Measurements from ENCODE around the gene DAGLA.

Gene DAGLA

DNA sequence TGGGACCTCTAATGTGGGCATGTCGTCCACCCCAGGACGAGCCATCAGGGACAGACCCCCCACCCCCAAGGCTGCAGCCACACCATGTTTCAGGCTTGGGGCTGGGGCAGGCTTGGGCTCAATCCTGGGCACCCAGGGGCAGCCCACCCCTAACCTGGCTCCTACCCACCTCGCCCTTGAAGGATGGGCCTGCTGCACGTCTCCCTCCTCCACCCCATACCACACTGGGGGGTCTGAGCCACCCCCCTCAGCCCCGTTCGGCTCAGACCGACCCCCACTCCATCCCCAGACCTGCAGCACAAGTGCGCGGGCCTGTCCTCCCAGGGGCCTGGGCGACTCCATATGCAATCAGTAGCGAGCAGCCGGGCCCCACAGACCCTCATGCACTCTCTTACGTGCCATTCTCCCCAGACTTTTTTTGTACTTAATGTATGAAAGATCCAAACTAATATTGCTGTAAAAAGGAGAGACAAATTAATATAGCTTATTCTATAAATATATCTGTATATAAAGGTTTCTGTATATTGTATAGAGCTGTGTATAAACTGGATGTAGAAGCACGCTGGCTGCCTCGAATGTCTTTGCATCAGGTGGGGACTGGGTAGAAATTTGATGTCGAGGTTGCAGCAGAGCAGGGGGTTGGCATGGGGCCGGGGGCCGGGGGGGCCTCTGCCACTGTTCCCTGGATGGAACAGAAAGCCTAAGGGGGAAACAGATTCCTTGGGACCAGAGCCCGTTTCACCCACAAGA is 66.4 kb downstream of the DAGLA start:
- DNase-seq (ENCODE audit: low read depth) = no peak

DNA sequence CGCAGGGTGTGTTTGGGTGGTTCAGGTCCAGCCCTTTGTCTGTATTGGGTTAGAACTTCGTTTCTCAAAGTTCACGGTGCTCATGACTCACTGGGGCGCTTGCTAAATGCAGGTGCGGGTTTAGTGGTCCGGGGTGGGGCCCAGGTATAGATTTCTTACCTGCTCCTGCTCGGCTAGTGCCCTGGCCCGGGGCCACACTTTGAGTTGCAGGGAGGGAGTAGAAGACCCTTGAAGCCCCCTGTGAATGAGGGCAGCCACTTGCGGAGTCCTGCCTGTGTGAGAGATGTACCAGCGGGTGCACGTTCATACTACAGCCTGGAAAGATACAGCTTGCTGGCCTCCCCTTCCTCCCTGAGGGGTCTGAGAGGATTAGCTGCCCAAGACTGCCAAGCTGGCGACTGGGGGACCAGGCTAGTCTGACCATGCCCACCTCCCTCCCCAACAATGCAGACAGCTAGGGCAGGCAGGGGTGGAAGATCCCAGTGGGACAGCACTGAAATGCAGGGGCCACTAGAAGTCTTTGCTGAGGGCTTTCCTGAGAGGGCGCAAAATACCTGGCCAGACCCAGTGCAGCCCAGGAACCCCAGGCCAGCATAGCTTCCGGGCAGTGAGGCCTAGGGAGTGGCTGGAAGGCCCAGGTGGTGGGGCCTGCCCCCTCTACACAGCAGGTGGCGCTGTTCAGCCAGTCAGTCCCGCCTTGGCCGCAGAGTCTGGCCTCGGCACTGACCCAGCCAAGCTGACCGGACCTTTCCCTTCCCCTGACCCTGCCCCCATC is 67.2 kb downstream of the DAGLA start:
- DNase-seq (ENCODE audit: low read depth) = no peak

DNA sequence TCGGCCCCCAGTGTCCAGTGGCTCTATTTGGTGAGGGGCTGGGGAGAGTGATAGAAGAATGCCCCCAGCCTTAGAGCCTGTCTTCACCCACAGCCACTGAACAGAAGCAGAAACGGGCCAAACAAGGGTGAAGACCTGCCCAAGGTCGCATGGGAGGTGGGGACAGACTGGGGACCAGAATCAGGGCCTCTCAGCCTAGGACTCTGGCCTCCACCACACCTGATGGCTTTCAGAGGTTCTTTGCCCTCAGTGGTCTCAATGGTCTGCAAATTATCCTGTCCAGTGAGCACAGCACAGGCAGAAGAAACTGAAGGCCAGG is 67.7 kb downstream of the DAGLA start:
- DNase-seq (ENCODE audit: low read depth) = no peak

DNA sequence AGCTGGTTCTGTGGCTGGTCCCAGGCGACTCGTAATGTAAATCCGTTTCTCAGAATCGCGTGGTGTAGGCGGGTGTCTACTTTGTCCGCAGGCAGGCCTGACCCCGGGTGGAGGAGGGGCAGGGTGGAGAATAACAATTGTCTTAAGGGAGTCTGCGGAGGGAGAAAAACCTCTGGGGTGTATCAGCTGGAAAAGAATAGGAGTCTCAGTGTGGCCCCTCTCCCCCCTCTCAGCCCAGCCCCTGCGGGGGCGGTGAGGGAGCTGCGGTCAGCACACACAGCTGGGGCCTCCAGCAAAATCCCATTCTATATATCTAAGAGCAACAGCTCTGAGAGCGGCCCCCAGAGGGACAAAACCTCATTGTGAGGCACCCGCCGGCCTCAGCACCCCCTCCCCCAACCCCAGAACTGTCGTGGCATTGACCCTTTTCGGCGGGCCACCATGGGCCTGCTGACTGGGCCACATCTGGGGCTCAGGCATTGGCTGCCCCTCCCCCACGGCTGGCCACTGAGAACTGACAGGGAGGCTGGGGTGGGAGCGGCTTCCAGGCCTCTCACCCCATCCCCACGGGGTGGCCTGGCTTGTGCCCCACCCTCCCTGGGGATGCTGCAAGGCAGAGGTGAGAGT is 69.5 kb downstream of the DAGLA start:
- DNase-seq (ENCODE audit: low read depth) = no peak

DNA sequence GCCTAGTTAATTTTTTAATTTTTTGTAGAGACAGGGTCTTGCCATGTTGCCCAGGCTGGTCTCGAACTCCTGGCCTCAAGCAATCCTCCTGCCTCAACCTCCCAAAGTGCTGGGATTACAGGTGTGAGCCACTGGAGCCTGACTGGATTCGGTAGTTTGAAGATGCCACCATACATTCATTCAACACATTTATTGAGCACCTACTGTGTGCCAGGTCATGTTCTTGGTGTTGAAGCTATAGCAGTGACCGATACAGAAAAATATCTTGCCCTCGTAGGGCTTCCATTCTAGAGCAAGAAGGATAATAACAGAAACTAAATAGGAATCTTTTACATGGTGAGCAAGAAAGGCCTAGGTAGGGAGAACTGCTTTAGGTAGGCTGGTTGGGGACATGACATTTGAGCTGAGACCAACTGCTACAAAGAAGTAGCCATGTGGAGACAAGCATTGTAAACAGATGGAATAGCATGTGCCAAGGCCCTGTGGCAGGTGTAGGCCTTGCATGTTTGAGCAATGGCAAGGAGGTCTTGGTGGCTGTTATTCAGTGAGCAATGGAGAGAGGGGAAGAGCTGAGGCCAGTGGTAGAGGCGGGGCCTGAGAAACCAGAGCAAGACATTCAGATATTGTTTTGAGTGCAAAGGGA is 70.6 kb downstream of the DAGLA start:
- no peak for DNase-seq (ENCODE audit: low read depth)

DNA sequence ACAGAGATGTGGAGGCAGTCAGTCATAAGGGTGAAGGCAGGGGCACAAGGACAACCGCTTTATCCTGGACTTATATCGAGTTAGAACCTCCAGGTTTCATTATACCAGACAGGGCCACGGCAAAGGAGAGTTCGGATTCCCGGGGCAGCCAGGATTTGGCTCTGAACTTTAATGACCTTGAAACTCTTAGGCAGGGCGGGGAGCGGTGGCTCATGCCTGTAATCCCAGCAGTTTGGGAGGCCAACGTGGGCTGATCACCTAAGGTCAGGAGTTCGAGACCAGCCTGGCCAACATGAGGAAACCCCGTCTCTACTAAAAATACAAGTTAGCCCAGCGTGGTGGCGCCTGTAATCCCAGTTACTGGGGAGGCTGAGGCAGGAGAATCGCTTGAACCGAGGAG is 71.2 kb downstream of the DAGLA start:
- DNase-seq (ENCODE audit: low read depth) = no peak

DNA sequence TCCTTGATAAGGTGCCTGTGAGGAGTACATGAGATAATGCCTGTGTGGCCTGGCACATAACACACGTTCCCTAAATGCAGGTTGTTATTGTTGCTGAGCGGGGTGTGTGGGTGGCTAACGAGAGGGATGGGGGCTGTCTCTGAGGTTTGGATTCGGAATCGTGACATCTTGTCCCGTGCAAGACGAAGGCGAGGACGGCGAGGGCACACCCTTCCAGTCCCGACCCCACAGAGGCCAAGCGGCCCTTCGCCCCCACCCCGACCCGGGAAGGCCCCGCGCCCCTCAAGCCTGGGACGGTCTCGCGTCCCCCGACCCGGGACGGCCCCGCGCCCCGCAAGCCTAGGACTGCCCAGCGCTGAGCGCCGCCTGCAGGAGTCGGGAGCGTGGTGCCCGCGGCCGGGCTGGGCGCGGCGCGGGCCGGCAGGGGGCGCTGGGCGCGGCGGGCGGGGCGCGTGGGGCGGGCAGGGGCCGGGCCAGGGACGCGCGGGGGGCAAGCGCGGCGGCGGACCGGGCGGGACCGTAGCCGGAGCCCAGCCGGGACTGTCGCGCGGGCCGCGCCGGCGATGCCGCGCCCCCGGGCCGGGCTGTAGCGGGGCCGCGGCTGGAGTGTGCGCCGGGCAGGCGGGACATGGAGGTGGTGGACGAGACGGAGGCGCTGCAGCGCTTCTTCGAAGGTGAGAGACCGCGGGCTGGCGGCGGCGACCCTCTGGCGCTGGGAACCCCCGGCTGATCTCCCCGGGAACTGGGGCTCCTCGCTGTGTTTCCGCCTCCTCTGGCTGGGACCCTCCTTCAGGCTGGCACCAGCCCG is 72.1 kb downstream of the DAGLA start, which contains the start of gene MYRF:
Gene MYRF (plus strand): TSS at position 520 of the 808 bp plus-strand sequence. CDS start 109 bp downstream, at position 629.
- DNase-seq (ENCODE audit: low read depth) = peak; percentile 16

DNA sequence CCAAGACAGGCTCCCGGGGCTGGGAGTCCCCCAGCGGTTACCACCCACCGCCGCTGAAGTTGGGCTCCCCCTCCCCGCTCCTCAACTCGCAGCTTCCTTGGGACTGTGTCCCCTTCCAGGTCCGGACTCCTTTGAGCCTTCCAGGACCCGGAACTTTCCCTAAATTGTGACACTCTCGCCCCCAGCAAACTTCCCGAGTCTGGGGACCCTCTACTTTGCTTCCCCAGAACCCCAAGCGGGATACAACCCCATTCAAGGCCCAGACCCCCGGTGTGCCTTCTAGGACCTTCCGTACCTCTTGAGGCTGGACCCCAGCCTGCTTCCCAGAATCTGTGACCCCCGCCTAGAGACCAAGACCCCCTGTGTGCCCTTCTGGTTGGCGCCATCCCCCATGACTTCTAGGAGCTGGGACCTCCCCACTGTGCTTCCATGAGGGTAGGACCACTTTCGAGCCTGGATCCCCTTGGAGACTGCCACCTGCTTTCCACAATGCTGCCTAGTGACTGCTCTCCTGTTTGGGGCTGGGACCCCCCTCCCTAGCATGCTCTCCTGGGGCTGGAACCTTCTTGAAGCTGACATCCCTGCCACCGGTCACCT is 72.8 kb downstream of the DAGLA start:
- DNase-seq (ENCODE audit: low read depth) = no peak

DNA sequence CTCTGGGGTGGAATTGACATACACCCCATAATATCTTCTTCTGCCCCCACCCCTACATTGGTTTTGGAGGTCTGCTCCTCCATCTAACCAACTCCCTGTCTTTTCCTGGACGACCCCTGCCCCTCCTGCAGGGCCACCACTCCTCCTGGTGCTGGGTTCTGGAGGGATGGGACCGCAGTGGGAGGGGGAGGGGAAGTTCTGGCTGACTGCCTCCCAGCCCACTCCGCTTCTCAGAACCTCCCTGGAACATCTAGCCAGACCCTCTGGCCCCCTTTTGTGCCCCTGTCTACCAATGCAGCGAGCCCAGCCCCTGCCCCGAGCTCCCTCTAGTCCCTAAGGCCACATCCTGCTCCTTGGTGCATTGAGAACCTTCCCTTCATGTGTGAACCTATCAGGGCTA is 73.5 kb downstream of the DAGLA start:
- DNase-seq (ENCODE audit: low read depth) = no peak

DNA sequence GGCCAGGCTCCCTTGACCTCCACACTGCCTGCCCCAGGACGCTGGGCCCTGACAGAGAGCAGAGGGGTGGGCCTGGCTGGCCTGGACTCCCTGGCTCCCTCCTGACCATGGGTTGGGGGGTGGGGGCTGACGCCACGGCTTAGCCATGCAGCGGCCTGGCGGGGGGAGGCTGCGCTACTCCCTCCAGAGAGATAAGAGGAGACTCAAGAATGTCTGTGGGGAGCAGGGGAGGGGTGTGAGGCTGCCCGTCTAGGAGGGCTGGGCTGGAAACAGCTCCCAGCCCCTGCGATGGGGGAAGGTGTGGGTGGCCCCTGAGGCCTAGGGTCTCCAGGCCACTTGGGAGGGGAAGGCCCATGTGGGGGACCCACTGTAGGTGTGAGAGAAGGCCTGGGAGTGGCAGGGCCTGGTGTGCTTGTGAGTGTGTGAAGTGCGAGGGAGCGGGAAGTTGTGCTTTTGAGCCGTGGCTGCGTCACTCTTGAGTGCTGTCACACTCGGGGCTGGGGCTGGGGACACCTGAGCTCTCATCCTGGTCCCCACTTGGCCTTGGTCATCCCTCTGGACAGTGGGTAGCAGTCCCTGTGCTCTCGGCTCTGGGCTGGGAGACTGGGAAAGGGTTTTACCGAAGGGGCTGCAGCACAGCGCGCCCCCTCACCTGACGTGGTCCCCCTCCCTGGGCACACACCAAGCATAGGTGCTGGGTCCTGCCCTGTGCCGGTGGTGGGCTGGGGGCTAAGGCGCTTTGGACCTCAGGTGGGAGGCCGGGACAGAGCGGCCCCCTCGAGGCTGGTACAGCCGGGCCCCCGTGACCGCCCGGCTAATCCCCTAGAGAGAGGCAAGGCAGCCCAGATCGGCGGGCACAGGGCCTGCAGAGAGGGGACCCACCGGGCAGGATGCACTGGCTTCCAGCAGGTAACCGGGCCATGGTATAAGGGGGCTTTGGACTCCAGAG is 74.6 kb downstream of the DAGLA start:
- no peak for DNase-seq (ENCODE audit: low read depth)

DNA sequence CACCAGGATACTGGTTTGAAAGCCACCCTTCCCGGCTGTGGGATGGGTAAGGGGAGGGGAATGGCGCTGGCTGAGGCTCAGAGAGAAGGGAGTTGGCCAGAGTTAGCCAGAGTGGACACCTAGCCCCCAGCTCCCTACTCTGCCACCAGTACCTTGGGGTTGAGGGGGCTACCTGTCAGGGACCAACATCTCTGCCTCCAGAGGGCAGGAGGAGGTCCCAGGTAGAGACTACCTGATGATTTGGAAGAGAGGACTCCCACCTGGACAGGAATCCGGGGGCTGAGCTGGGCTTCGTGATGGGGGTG is 75.9 kb downstream of the DAGLA start:
- no peak for DNase-seq (ENCODE audit: low read depth)

DNA sequence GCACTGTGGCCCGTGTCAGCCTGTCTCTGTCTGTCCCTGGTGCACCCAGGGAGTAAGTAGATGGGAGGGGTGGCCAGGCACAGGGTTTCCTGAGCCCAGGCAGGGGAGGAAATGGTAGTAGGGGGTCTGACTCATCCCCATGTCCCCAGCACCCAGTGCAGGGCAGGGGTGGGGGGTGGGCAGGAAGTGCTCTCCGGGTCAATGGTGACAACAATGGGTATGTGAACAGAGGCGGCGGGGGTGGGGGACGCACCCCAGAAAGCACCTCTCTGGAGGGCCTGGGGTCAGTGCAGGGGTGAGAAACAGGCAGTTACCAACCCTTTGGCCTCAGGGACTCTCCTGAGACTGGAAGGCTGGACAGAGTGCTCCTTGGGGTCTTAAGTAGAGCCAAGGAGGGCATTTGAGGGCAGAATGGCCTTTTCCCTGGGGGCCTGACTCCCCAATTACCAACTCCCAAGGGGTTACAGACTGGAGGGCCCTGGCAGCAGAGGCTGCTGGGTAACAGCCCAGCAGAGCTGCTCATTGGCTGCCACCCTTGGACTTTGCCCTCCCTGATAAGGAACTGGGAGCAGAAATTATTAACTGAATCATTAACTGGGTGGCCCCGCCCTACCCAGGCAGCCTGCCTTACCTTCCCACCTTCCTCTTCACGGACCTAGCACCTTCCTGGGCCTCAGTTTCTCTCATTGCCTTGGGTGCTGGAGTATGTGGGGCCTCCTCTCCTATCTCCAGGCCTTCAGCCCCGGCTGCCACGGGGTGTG is 76.4 kb downstream of the DAGLA start:
- DNase-seq (ENCODE audit: low read depth) = no peak

DNA sequence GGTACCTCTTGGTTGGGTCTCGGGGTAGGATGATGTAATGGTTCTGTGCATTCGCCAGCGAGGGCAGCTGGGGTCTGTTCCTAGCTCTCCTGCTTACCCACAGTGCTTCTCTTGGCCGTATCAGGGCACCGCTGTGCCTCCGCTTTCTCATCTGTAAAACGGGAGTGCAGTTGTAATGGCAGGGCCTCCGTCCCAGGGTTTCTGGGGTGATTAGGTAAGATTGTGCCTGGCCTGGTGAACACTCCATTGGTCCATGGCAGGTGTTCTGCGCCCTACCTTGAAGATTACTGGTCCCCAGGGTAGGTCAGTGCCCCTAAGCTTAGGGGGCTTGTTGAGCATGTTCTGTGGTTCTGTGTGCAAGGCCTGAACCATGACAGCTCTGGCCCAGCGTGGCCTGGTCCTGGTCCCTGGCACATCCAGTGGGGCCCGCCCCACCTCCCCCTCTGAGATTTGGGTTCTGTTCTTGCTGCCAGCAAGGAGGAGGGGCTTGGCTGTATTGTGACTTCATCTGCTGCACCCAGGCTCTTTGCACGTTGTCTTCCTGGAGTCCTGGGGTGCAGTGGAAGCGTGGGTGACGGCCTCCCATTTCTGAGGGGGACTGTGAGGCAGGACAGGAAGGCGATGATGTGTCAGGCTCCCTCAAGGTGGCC is 77.1 kb downstream of the DAGLA start:
- DNase-seq (ENCODE audit: low read depth) = no peak

DNA sequence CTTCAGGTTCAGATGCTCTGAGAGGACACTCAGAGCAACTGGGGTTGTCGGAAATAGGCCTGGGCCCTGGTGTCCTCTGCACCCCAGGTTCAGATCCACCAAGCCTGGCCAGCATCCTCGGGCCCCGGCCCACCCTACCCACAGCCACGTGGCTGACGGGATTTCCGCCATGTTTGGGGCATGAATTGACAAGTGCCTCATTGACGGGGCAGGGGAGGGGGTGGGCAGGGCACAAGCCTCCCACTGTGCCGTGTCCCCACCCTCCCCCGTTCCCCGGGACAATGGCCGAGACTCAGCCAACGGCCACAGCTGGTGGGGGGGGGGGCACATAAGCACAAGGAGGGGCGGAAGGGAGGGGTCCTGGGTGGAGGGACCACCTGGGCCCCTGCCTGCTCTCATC is 80.8 kb downstream of the DAGLA start:
- no peak for DNase-seq (ENCODE audit: low read depth)

DNA sequence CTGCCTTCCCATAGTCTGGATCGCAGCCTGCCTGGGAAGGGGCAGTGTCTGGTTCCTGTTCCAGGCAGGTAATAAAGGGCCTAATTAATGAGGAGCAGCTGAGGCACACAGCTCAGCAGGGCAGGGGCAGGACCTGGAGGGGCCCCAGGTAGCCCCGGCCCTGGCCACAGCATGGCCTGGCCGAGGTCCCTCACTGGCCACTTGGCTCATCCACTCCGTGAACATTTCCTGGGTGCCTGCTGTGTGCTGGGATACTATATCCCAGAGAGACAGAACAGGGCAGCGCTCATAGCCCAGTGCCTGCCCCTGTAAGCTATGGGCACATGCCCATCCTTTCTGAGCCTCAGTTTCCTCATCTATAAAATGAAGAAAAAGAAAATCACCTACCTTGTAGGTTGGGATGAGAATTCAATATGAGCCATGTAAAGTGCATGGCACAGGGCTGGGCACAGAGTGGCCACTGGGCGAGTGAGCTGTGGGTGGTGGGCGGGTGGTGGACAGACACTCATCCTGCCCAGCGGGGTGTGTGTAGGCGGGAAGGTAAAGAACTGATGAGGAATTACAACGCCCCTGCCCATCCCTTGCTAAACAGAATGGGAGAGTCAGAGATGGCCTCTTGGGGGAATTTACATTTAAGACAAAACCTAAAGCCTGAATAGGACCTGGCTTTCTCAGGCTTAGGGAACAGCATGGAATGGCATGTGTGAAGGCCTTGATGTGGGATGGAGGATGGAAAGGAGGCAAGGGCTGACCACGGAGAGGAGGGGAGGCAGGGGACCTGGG is 81.4 kb downstream of the DAGLA start:
- no peak for DNase-seq (ENCODE audit: low read depth)

DNA sequence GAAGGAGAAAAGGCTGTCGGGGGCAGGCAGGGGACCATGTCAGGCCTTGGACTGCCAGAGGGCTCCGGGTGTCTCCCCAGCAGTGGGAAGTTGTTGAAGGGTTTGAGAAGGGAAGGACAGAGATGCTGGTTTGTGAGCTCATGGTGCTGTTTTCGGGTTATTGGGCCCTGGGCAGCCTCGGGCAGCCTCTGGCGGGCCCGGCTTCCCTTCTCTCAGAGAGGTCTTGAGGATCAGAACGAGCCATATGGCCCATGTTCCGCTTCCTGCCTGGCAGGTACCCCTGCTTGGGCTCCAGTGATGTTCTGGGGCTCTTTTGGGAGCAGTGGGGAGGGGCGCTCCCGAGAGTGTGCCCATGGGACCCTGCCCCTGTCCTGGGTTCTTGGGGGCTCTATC is 82.0 kb downstream of the DAGLA start:
- DNase-seq (ENCODE audit: low read depth) = no peak

DNA sequence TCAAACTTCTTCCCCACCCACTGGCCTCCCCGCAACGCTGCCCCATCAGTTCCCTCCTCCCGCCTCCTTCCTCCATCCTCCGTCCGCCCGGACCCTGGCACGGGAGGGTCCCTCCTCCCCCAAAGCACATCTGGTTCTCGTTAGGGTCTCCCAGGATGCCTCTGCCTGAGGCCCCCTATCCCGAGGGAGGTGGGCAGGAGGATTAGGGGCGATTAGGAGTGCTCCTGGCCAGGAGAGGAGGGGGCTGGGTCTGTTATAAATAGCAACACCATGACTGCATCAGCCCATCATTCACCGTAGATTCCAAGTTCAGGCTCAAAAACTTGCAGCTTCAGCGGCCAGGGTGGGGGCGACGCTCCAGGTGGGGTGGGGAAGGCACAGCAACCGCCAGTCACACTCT is 82.6 kb downstream of the DAGLA start:
- no peak for DNase-seq (ENCODE audit: low read depth)

DNA sequence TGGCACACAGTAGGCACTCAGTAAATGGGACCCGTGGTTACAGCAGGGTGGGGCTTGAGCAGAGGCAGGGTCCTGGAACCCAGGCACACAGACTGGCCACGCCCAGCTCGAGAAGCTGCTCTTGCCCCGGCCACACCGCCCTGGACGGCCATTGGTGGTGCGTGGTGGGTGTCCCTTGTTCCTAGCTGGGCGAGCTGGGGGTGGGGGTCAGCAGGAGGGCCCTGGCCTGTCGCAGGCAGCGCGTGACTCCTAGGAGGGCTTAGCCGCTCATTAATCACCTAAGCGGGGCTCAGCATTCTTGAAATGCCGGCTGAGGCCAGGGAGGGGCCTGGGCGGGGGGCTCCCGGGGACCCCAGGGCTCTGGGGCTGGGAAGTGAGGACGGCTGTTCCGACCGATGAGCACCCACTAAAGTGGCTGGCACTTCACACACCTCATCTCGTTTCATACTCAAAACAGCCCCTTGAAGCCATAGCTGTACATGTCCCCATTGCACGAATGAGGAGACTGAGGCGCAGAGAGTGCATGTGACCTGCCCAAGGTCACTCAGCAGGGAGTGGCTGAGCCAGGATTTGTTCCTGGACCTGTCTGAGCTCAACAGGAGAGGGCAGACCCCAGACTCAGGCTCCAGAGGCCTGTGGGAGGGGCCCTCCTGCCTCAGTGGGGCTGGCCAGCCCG is 83.9 kb downstream of the DAGLA start:
- no peak for DNase-seq (ENCODE audit: low read depth)

Data from stimulated activated CD4-positive, alpha-beta T cell treated with anti-CD3 and anti-CD28 coated beads, Interleukin-2, amount 100 ng/mL, for 4 hours (primary cell).